ENCODE results near the gene ITGA2. TPM values are rescaled to one million over a fixed set of nuclear protein-coding genes. Genes with fewer than 3 reads are reported as not detected.
A peak's percentile ranks its signal among the peaks of the same experiment; 100 is the strongest.

Gene ITGA2
- total RNA-seq, 1 donor from 2014 or later: 4.7 TPM

DNA sequence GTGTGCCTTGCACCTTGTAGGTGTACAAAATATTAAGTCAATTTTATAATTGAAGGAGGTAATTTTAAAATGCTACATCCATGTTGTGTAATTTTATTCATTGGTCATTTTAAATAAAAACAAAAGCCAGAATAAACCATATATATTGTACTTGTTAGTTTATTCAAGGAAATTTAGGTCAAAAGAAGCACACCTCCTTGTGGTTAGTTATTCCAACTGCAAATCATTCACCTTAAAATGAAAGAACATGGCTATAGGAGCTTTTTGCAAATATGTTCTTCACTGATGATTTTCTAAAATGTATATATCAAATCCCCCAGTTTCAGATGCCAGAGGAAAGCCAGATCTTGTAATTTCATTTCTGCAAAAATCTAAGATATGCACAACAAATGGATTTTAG is 125.8 kb downstream of the ITGA2 start:
- peak; percentile 26 for TF ChIP-seq CTCF (IDR thresholded peaks at IDR 0.05; ENCODE audit: unreplicated experiment)
- no peaks in the 10 kb centered on the region for H3K27me3 Mint-ChIP-seq (ENCODE audit: low read depth)
- H3K4me3 Mint-ChIP-seq: no peak overlapping the region
- H3K27ac Mint-ChIP-seq: no peak overlapping the region
- peaks cover 10% of the 10 kb centered on the region for H3K4me1 Mint-ChIP-seq
- H3K9me3 Mint-ChIP-seq: no peaks in the 10 kb centered on the region
- no peak for DNase-seq (ENCODE audit: low spot score in 2 of 2, unreplicated experiment in 2 of 2)
- no peaks in the 10 kb centered on the region for H3K36me3 Mint-ChIP-seq

GRCh38 chr5:53116597-53116996 is 127.4 kb downstream of the ITGA2 start:
- Mint-ChIP-seq H3K4me3 (no peak overlapping the region), H3K27me3 (ENCODE audit: low read depth) (no peaks in the 10 kb centered on the region), H3K36me3 (no peaks in the 10 kb centered on the region), H3K27ac (no peak overlapping the region), H3K4me1 (no peaks in the 10 kb centered on the region), H3K9me3 (no peaks in the 10 kb centered on the region)
- no peak for TF ChIP-seq CTCF (IDR thresholded peaks at IDR 0.05; ENCODE audit: unreplicated experiment)
- no peak for DNase-seq (ENCODE audit: low spot score in 2 of 2, unreplicated experiment in 2 of 2)

GRCh38 chr5:53118879-53119278 is 129.7 kb downstream of the ITGA2 start:
- TF ChIP-seq CTCF (IDR thresholded peaks at IDR 0.05; ENCODE audit: unreplicated experiment): no peak
- DNase-seq (ENCODE audit: low spot score in 2 of 2, unreplicated experiment in 2 of 2): no peak
- Mint-ChIP-seq H3K36me3 (no peaks in the 10 kb centered on the region), H3K4me3 (no peak overlapping the region), H3K27me3 (ENCODE audit: low read depth) (no peaks in the 10 kb centered on the region), H3K27ac (no peak overlapping the region), H3K9me3 (no peaks in the 10 kb centered on the region), H3K4me1 (no peaks in the 10 kb centered on the region)

DNA sequence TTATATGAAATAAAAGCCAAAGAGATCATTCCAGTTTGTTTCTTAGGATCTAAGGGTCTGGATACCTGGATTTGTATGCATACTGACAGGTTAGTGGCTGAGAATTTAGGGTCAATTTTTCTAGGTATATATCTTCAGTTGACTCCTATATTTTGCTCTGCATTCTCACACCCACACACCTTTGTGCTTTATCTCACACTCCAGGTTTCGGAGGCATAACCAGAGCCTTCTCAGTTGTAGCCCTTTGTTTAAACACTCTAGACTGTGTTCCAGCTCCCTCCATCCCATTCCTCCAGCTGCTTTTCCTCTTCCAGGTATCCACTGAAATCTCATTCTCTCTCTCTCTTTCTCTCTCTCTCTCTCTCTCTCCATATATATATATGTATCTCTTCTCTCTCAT is 131.0 kb downstream of the ITGA2 start:
- no peak for TF ChIP-seq CTCF (IDR thresholded peaks at IDR 0.05; ENCODE audit: unreplicated experiment)
- no peak overlapping the region for H3K27ac Mint-ChIP-seq
- no peaks in the 10 kb centered on the region for H3K27me3 Mint-ChIP-seq (ENCODE audit: low read depth)
- H3K9me3 Mint-ChIP-seq: no peaks in the 10 kb centered on the region
- no peak overlapping the region for H3K4me3 Mint-ChIP-seq
- no peaks in the 10 kb centered on the region for H3K4me1 Mint-ChIP-seq
- H3K36me3 Mint-ChIP-seq: no peaks in the 10 kb centered on the region
- no peak for DNase-seq (ENCODE audit: low spot score in 2 of 2, unreplicated experiment in 2 of 2)

DNA sequence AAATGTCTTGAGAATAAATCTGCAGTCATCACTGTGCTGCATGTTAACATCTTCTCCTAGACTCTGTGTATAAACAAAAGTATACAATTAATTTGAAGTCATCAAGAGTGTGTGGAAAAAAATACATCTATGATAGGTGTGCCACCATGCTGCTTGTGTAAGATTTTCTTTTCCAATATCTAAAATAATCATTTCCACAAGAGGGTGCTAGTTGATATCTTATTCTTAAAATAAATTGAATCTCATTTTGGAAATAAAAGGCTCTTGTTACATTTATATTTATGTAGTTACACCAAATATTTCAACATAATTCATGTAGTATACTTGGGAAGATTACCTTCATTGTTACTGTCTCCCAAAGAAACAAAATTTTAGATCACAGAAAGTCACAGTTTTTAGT is 134.6 kb downstream of the ITGA2 start:
- Mint-ChIP-seq H3K27ac (no peak overlapping the region), H3K27me3 (ENCODE audit: low read depth) (no peaks in the 10 kb centered on the region), H3K36me3 (no peaks in the 10 kb centered on the region), H3K9me3 (no peaks in the 10 kb centered on the region), H3K4me1 (no peaks in the 10 kb centered on the region), H3K4me3 (no peak overlapping the region)
- no peak for DNase-seq (ENCODE audit: low spot score in 2 of 2, unreplicated experiment in 2 of 2)
- TF ChIP-seq CTCF (IDR thresholded peaks at IDR 0.05; ENCODE audit: unreplicated experiment): peak; percentile 51

- H3K4me3 Mint-ChIP-seq: no peak overlapping the region
- DNase-seq (ENCODE audit: low spot score in 2 of 2, unreplicated experiment in 2 of 2): no peak
Observed at GRCh38 chr5:53126521-53126920, 137.4 kb downstream of the ITGA2 start.

More at GRCh38 chr5:53126521-53126920, 137.4 kb downstream of the ITGA2 start:
- no peak overlapping the region for H3K27ac Mint-ChIP-seq
- no peaks in the 10 kb centered on the region for H3K27me3 Mint-ChIP-seq (ENCODE audit: low read depth)
- H3K36me3 Mint-ChIP-seq: no peaks in the 10 kb centered on the region
- no peak for TF ChIP-seq CTCF (IDR thresholded peaks at IDR 0.05; ENCODE audit: unreplicated experiment)
- H3K9me3 Mint-ChIP-seq: no peaks in the 10 kb centered on the region
- H3K4me1 Mint-ChIP-seq: no peaks in the 10 kb centered on the region
